Right lobe of liver (tissue), 6 donors: Measurements from ENCODE around the gene NCS1. TPM values are rescaled to one million over a fixed set of nuclear protein-coding genes. Genes with fewer than 3 reads are reported as not detected.

Source experiments
- ATAC-seq, 4 donors: fragments of 200-7000 bp; cut with Tn5 transposase; one replicate each; pipeline ENCODE4 v1.9.1; 2020; ENCODE audit warnings: mild to moderate bottlenecking in 4 of 4, moderate library complexity in 4 of 4
- DNase-seq, 3 donors: peaks; one replicate each; pipeline ENCODE4 v3.0.0-alpha.2; 2020
- H3K27ac ChIP-seq, 3 donors: fragments of 200-600 bp; one replicate each; pipeline ENCODE4 v1.8.0; 2022
- H3K27me3 ChIP-seq, 2 donors: fragments of 200-600 bp; one replicate each; pipeline ENCODE4 v1.8.0; 2022
- H3K36me3 ChIP-seq, 4 donors: fragments of 200-600 bp; sonication (generic) in 1 of 4; one replicate each; pipeline versions ENCODE4 v1.5.1 to v1.8.0; 2017 to 2022; ENCODE audit warnings: control low read depth in 1 of 4
- H3K4me1 ChIP-seq, 4 donors: fragments of 200-600 bp; sonication (generic) in 1 of 4; one replicate each; pipeline versions ENCODE4 v1.5.1 to v1.8.0; 2017 to 2022; ENCODE audit warnings: control low read depth in 1 of 4
- H3K4me3 ChIP-seq, 3 donors: fragments of 200-600 bp; one replicate each; pipeline ENCODE4 v1.8.0; 2022
- H3K9me3 ChIP-seq, 4 donors: fragments of 200-600 bp; sonication (generic) in 1 of 4; one replicate each; pipeline versions ENCODE4 v1.5.1 to v1.8.0; 2017 to 2022; ENCODE audit warnings: control low read depth in 1 of 4
- CTCF ChIP-seq, 4 donors: fragments of 200-600 bp in 3 of 4; fragments of 450-650 bp in 1 of 4; IDR thresholded peaks; one replicate each; pipeline versions ENCODE4 v1.5.1 to v1.8.0; 2016 to 2022; ENCODE audit warnings: antibody characterized with exemption in 4 of 4, mild to moderate bottlenecking in 2 of 4
- POLR2A ChIP-seq: fragments of 450-650 bp; IDR thresholded peaks from one replicate; pipeline ENCODE4 v1.6.1; 2017; ENCODE audit warnings: antibody characterized with exemption, mild to moderate bottlenecking
- WGBS: methylation state at CpG from one replicate; pipeline ENCODE4 v1.1.6; 2018; ENCODE audit warnings: low coverage, low lambda C conversion rate; ENCODE audit not compliant: insufficient coverage; ENCODE audit errors: missing lambda C conversion rate; 5-methylcytosine and 5-hydroxymethylcytosine counted together
- intact Hi-C, 2 donors: fragments of 100-400 bp; cut with DNase I; formaldehyde crosslinking; loops; one replicate each; pipeline versions ENCODE4 v1.11.2 to v1.14.1; 2022
- total RNA-seq, 6 experiments: library from RNA; depleted of rRNA in 2 of 6; stranded (reverse); fragments of >200 nt in 2 of 6; fragmentation: NEBNext Ultra II Directional in 3 of 6; extraction: Animal tissue kit (Norgen Biotek cat#: 25700) in 3 of 6; gene quantifications; one replicate each; pipeline versions ENCODE4 v1.1.0 to v1.2.4, GENCODE V29; 2016 to 2023
- donor health status: DM: no; HTN: yes; CAD: no.
- donor health status: DM: no; HTN: no; CAD: no.
- donor health status: DM: no; HTN: no; CAD: no.
- donor health status: DM: no; HTN: yes; CAD: no.
- donor health status: DM: no; HTN: yes; CAD: no.

Gene NCS1
- total RNA-seq, 6 experiments from 2014 or later, result 1.6 to 3.3 (median 2.8) TPM

- Histone ChIP-seq H3K36me3 (no peaks in the 10 kb centered on the region), H3K9me3 (no peaks in the 10 kb centered on the region), H3K27me3 (no peaks in the 10 kb centered on the region), H3K4me1 (peaks cover 0 to 7% (median 0%) of the 10 kb centered on the region in 4 donors), H3K27ac (no peak overlapping the region), H3K4me3 (no peak overlapping the region)
- intact Hi-C loops, result no loop called here
- ATAC-seq (no peak), DNase-seq (no peak)
- WGBS, result 75% methylated on average over 9 of the region's 10 CpGs
- TF ChIP-seq POLR2A, result no peak
- no peak for TF ChIP-seq CTCF (IDR thresholded peaks at IDR 0.05)
Measured at GRCh38 chr9:130140706-130141105, 31.5 kb upstream of the NCS1 start.

- no peak for ATAC-seq
- Histone ChIP-seq H3K4me1 (peaks cover 0 to 8% (median 0%) of the 10 kb centered on the region in 4 donors), H3K36me3 (no peaks in the 10 kb centered on the region), H3K27me3 (no peaks in the 10 kb centered on the region), H3K9me3 (no peaks in the 10 kb centered on the region), H3K27ac (no peak overlapping the region), H3K4me3 (no peak overlapping the region)
- no CpG with 5 or more reads among the region's 12 CpGs for WGBS
- no peak for DNase-seq
- TF ChIP-seq POLR2A, result no peak
- TF ChIP-seq CTCF (IDR thresholded peaks at IDR 0.05), result no peak
- intact Hi-C loops, result no loop called here
Measured at GRCh38 chr9:130142056-130142455, 30.1 kb upstream of the NCS1 start.

GRCh38 chr9:130142641-130143040 lies 29.6 kb upstream of the NCS1 start:
- Histone ChIP-seq H3K9me3 (no peaks in the 10 kb centered on the region), H3K36me3 (no peaks in the 10 kb centered on the region), H3K27ac (no peak overlapping the region), H3K4me1 (peaks cover 0 to 8% (median 0%) of the 10 kb centered on the region in 4 donors), H3K4me3 (no peak overlapping the region), H3K27me3 (no peaks in the 10 kb centered on the region)
- TF ChIP-seq POLR2A (no peak), CTCF (IDR thresholded peaks at IDR 0.05) (no peak)
- intact Hi-C loops, result no loop called here
- DNase-seq, result no peak
- no peak for ATAC-seq
- WGBS, result 74% methylated on average over 5 of the region's 6 CpGs

- Histone ChIP-seq H3K9me3 (no peaks in the 10 kb centered on the region), H3K36me3 (no peaks in the 10 kb centered on the region), H3K27me3 (no peaks in the 10 kb centered on the region), H3K4me1 (peaks cover 0 to 8% (median 0%) of the 10 kb centered on the region in 4 donors), H3K4me3 (no peak overlapping the region), H3K27ac (no peak overlapping the region)
- WGBS, result 79% methylated on average over 24 of the region's 24 CpGs
- ATAC-seq (no peak), DNase-seq (no peak)
- intact Hi-C loops, result no loop called here
- TF ChIP-seq POLR2A (no peak), CTCF (IDR thresholded peaks at IDR 0.05) (no peak)
Measured at GRCh38 chr9:130143279-130143893, 28.8 kb upstream of the NCS1 start.
